Left ventricle myocardium inferior (tissue), 1 donor: ENCODE data around the gene BMS1. TPM values are rescaled to one million over a fixed set of nuclear protein-coding genes. Genes with fewer than 3 reads are reported as not detected.

ENCODE experiments used
- DNase-seq: peaks from one replicate; pipeline ENCODE4 v3.0.0-alpha.2; 2020
- H3K27ac ChIP-seq: fragments of 200-600 bp; replicated peaks from 2 replicates; pipeline ENCODE4 v1.8.0; 2021
- H3K27me3 ChIP-seq: fragments of 200-600 bp; 2 replicates; pipeline ENCODE4 v1.8.0; 2021; ENCODE audit warnings: low read depth
- H3K36me3 ChIP-seq: fragments of 200-600 bp; 2 replicates; pipeline ENCODE4 v1.8.0; 2021
- H3K4me1 ChIP-seq: fragments of 200-600 bp; 2 replicates; pipeline ENCODE4 v1.8.0; 2021
- H3K4me3 ChIP-seq: fragments of 200-600 bp; 2 replicates; pipeline ENCODE4 v1.8.0; 2021; ENCODE audit warnings: mild to moderate bottlenecking, moderate library complexity
- H3K9me3 ChIP-seq: fragments of 200-600 bp; replicated peaks from 2 replicates; pipeline ENCODE4 v1.8.0; 2021
- intact Hi-C: fragments of 100-400 bp; cut with micrococcal nuclease; formaldehyde crosslinking; loops from one replicate; pipeline ENCODE4 v1.11.0; 2022
- total RNA-seq: library from RNA; stranded (reverse); fragmentation: NEBNext Ultra II Directional; extraction: Animal tissue kit (Norgen Biotek cat#: 25700); gene quantifications from one replicate; pipeline ENCODE4 v1.2.1, GENCODE V29; 2021
- TF ChIP-seq, protein P1 (sequence below): fragments of 200-600 bp; IDR thresholded peaks from 2 replicates; pipeline ENCODE4 v1.8.0; 2021; ENCODE audit warnings: antibody characterized with exemption, mild to moderate bottlenecking, borderline replicate concordance
- donor health status: DM: no; HTN: yes; CAD: no; lungs with severe emphysema.

BMS1 gene
- total RNA-seq, 1 donor from 2014 or later, result 14.6 TPM

DNA sequence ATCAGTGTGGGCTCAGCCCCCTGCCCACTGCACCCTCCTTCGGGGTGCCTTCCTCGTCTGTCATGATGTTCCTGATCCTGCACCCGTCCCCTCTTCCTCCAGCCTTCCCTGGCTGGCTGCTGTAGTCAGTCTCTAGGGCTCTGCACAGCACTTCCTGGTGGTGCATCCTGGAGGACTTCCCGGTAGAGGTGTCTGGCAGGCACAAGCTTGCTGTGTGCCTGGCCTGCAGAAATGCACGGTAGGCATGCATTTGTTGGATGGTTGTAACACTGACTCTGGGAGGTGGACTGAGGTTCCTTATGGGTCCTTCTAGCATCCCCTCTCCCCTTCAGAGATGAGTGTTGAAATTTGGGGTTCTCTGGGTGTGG is 92.8 kb downstream of the BMS1 start:
- H3K9me3 ChIP-seq, result no peaks in the 10 kb centered on the region
- H3K4me1 ChIP-seq, result peaks cover 28% of the 10 kb centered on the region
- no peaks in the 10 kb centered on the region for H3K36me3 ChIP-seq
- H3K4me3 ChIP-seq, result no peak overlapping the region
- intact Hi-C loops, result no loop called here
- TF ChIP-seq, protein P1, sequence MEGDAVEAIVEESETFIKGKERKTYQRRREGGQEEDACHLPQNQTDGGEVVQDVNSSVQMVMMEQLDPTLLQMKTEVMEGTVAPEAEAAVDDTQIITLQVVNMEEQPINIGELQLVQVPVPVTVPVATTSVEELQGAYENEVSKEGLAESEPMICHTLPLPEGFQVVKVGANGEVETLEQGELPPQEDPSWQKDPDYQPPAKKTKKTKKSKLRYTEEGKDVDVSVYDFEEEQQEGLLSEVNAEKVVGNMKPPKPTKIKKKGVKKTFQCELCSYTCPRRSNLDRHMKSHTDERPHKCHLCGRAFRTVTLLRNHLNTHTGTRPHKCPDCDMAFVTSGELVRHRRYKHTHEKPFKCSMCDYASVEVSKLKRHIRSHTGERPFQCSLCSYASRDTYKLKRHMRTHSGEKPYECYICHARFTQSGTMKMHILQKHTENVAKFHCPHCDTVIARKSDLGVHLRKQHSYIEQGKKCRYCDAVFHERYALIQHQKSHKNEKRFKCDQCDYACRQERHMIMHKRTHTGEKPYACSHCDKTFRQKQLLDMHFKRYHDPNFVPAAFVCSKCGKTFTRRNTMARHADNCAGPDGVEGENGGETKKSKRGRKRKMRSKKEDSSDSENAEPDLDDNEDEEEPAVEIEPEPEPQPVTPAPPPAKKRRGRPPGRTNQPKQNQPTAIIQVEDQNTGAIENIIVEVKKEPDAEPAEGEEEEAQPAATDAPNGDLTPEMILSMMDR, result no peak
- peaks cover 66% of the 10 kb centered on the region for H3K27me3 ChIP-seq
- no peak overlapping the region for H3K27ac ChIP-seq
- DNase-seq, result no peak

- no peaks in the 10 kb centered on the region for H3K9me3 ChIP-seq
- H3K27ac ChIP-seq, result no peak overlapping the region
- H3K4me3 ChIP-seq, result no peak overlapping the region
- H3K27me3 ChIP-seq, result peaks cover 71% of the 10 kb centered on the region
- no peaks in the 10 kb centered on the region for H3K36me3 ChIP-seq
- intact Hi-C loops, result no loop called here
- DNase-seq, result no peak
- peaks cover 25% of the 10 kb centered on the region for H3K4me1 ChIP-seq
- TF ChIP-seq, protein P1, result no peak
Measured at GRCh38 chr10:42875798-42876341, 93.3 kb downstream of the BMS1 start.

DNA sequence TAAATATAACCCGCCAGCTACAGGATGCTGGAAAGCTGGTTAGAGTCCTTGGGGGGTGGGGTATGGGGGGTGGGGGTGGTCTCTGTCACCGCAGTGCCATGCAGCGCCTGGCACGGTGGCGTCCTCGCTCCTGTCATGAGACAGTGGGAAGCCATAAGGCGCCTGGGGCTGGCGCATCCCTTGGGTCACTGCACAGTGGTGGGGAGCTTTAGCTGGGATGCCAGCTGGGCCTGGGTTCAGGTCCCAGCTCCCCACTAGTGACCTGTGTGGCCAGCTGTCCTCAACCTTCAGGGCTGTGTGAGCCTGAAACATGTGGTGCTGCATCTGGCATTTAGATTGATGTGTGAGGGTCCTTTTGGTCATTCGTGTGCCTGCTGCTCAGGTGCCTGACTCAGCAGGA is 93.9 kb downstream of the BMS1 start:
- no peak for DNase-seq
- no peaks in the 10 kb centered on the region for H3K36me3 ChIP-seq
- H3K4me1 ChIP-seq, result peaks cover 19% of the 10 kb centered on the region
- peaks cover 72% of the 10 kb centered on the region for H3K27me3 ChIP-seq
- TF ChIP-seq, protein P1, result no peak
- no peak overlapping the region for H3K27ac ChIP-seq
- intact Hi-C loops, result no loop called here
- H3K4me3 ChIP-seq, result no peak overlapping the region
- peaks cover under 1% of the 10 kb centered on the region for H3K9me3 ChIP-seq

DNA sequence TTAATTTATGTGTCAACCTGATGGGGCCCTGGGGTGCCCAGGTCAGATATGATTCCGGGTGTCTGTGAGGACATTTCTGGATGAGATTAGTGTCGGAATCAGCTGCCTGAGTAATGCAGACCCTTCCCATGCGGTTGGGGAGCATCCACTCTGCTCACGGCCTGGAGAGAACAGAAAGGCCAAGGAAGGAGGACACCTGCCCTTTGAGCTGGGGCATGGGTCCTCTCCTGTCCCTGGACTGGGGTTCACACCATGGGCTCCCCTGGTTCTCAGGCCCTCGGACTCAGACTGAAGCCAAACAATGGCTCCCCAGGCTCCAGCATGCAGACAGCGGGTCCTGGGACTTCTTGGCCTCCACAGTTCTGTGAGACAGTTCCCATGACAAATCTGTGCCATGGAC is 94.3 kb downstream of the BMS1 start:
- peaks cover 14% of the 10 kb centered on the region for H3K4me1 ChIP-seq
- no peak for DNase-seq
- intact Hi-C loops, result no loop called here
- H3K9me3 ChIP-seq, result peaks cover 5% of the 10 kb centered on the region
- TF ChIP-seq, protein P1, result no peak
- no peak overlapping the region for H3K27ac ChIP-seq
- H3K4me3 ChIP-seq, result no peak overlapping the region
- H3K27me3 ChIP-seq, result peaks cover 72% of the 10 kb centered on the region
- H3K36me3 ChIP-seq, result no peaks in the 10 kb centered on the region

DNA sequence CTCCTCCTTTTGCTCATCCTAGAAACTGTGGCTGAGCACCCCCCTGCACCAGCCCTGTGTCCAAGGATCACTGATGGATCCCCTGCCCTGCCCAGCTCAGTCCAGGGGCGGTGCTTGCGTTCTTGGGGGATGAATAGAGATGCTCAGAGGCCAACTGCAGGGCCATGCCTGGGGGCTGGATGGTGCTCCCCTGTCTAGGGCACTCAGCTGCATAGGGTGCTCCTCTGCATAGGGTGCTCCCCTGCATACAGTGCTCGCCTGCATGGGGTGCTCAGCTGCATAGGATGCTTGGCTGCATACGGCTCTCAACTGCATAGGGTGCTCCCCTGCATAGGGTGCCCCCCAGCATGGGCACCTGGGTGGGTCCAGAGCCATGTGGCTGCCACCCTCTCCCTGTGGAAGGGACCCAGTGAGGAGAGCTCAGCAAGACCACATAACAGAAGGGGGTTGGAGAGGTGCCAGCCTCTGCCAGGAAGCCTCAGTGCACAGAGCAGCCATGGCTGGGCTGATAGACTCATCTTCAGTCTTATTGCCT is 95.0 kb downstream of the BMS1 start:
- H3K27me3 ChIP-seq, result peaks cover 72% of the 10 kb centered on the region
- intact Hi-C loops, result no loop called here
- TF ChIP-seq, protein P1, result no peak
- no peak overlapping the region for H3K27ac ChIP-seq
- peaks cover 11% of the 10 kb centered on the region for H3K4me1 ChIP-seq
- no peak overlapping the region for H3K4me3 ChIP-seq
- H3K9me3 ChIP-seq, result peaks cover 11% of the 10 kb centered on the region
- DNase-seq, result no peak
- H3K36me3 ChIP-seq, result no peaks in the 10 kb centered on the region
